Endothelial cell of umbilical vein (primary cell): ENCODE data around the gene LRRC8C. TPM values are rescaled to one million over a fixed set of nuclear protein-coding genes. Genes with fewer than 3 reads are reported as not detected.

Source experiments
- BruUV-seq: library from RNA; stranded (reverse); fragments of 400-500 nt; replicated peaks from 2 replicates; lab custom pipeline; 2021; lab: Mats Ljungman, UMichigan
- CTCF ChIA-PET: fragments of 300-600, 350-600 bp; sonication (Branson Sonifier 250); formaldehyde crosslinking; loops from one replicate; lab custom pipeline; 2021; ENCODE audit warnings: antibody characterized with exemption, inconsistent platforms; lab: Charles Lee
- POLR2A ChIA-PET: fragments of 300-600, 350-600 bp; sonication (Branson Sonifier 250); formaldehyde crosslinking; loops from one replicate; lab custom pipeline; 2021; ENCODE audit warnings: antibody characterized with exemption, inconsistent platforms; lab: Charles Lee
- DNase-seq: peaks from one replicate; pipeline ENCODE4 v3.0.0-alpha.2; 2011; ENCODE audit warnings: low read depth, low spot score
- FAIRE-seq: peaks from 2 replicates; lab custom pipeline; 2011; peaks lifted over from hg19 to GRCh38; lab: Jason Lieb, UNC
- H2AFZ ChIP-seq: 2 replicates; pipeline ENCODE4 v1.6.0; 2012; ENCODE audit warnings: low read depth, low read length, control low read depth, inconsistent platforms
- H3K27ac ChIP-seq: 2 replicates; pipeline ENCODE4 v1.5.1; 2011; ENCODE audit warnings: low read depth, mild to moderate bottlenecking, control low read depth, low read length, moderate library complexity; ENCODE audit not compliant: insufficient read depth
- H3K27me3 ChIP-seq, 2 experiments: 2 replicates each; pipeline versions ENCODE4 v1.6.0 to v1.6.1; 2011; ENCODE audit warnings: low read length in 2 of 2, mixed read lengths in 1 of 2; ENCODE audit not compliant: control insufficient read depth in 2 of 2, insufficient read depth in 2 of 2
- H3K36me3 ChIP-seq, 2 experiments: 2 replicates in 1 of 2; 3 replicates in 1 of 2; pipeline ENCODE4 v1.5.1; 2011; ENCODE audit warnings: low read length in 2 of 2, mild to moderate bottlenecking in 1 of 2, moderate library complexity in 1 of 2; ENCODE audit not compliant: control insufficient read depth in 2 of 2, insufficient read depth in 2 of 2; ENCODE audit errors: extremely low read depth in 1 of 2
- H3K4me1 ChIP-seq: 3 replicates; pipeline ENCODE4 v1.5.1; 2011; ENCODE audit warnings: mild to moderate bottlenecking, low read length; ENCODE audit not compliant: control insufficient read depth, insufficient read depth; ENCODE audit errors: extremely low read depth
- H3K4me2 ChIP-seq: 2 replicates; pipeline ENCODE4 v1.6.1; 2011; ENCODE audit warnings: low read length, control low read depth, mixed read lengths; ENCODE audit not compliant: insufficient read depth
- H3K4me3 ChIP-seq, 3 experiments: fragments of 200-600 bp in 1 of 3; sonication (generic), shearing (Covaris generic) in 1 of 3; replicated peaks in 1 of 3; 2 replicates each; pipeline ENCODE4 v1.5.1; 2011 to 2016; ENCODE audit warnings: control low read depth in 3 of 3, low read length in 3 of 3, mild to moderate bottlenecking in 2 of 3, inconsistent platforms in 1 of 3, low read depth in 1 of 3, moderate library complexity in 1 of 3; ENCODE audit not compliant: insufficient read depth in 1 of 3
- H3K79me2 ChIP-seq: 2 replicates; pipeline ENCODE4 v1.6.0; 2012; ENCODE audit warnings: low read length, inconsistent platforms; ENCODE audit not compliant: control insufficient read depth, insufficient read depth
- H3K9ac ChIP-seq: replicated peaks from 2 replicates; pipeline ENCODE3; 2011; ENCODE audit warnings: low read length, control low read depth; ENCODE audit not compliant: insufficient read depth; ENCODE audit errors: extremely low read depth
- H3K9me1 ChIP-seq: replicated peaks from 3 replicates; pipeline ENCODE4 v1.6.0; 2011; ENCODE audit warnings: mild to moderate bottlenecking, low read length; ENCODE audit not compliant: control insufficient read depth, insufficient read depth; ENCODE audit errors: extremely low read depth
- H3K9me3 ChIP-seq: replicated peaks from 2 replicates; pipeline ENCODE4 v1.5.1; 2012; ENCODE audit warnings: low read length, inconsistent platforms; ENCODE audit not compliant: control insufficient read depth, insufficient read depth
- H4K20me1 ChIP-seq: replicated peaks from 2 replicates; pipeline ENCODE3; 2011; ENCODE audit warnings: mild to moderate bottlenecking, low read length; ENCODE audit not compliant: control insufficient read depth, insufficient read depth; ENCODE audit errors: extremely low read depth
- EZH2 ChIP-seq: IDR thresholded peaks from 2 replicates; pipeline ENCODE4 v1.6.1; 2012; ENCODE audit warnings: borderline replicate concordance, low read depth, mild to moderate bottlenecking, moderate library complexity, low read length, inconsistent platforms; ENCODE audit not compliant: severe bottlenecking
- FOS ChIP-seq: IDR thresholded peaks from 2 replicates; pipeline ENCODE4 v1.6.1; 2011; ENCODE audit warnings: mild to moderate bottlenecking, low read length, moderate library complexity, borderline replicate concordance; ENCODE audit not compliant: insufficient read depth
- GATA2 ChIP-seq: IDR thresholded peaks from 2 replicates; pipeline ENCODE4 v1.7.0; 2011; ENCODE audit warnings: low read depth, mild to moderate bottlenecking, moderate library complexity, mixed read lengths, low read length; ENCODE audit not compliant: insufficient read length, insufficient read depth
- JUN ChIP-seq: IDR thresholded peaks from 2 replicates; pipeline ENCODE4 v1.6.1; 2011; ENCODE audit warnings: borderline replicate concordance, low read depth; ENCODE audit not compliant: insufficient read length, insufficient read depth
- MYC ChIP-seq: IDR thresholded peaks from one replicate; pipeline ENCODE4 v1.6.1; 2011; ENCODE audit warnings: mild to moderate bottlenecking, low read depth, low read length
- POLR2A ChIP-seq: IDR thresholded peaks from 2 replicates; pipeline ENCODE4 v1.6.1; 2012; ENCODE audit warnings: low read depth, mild to moderate bottlenecking, control low read depth, low read length
- POLR2AphosphoS5 ChIP-seq: IDR thresholded peaks from 2 replicates; pipeline ENCODE4 v1.6.1; 2012; ENCODE audit warnings: low read depth, mild to moderate bottlenecking, control low read depth, low read length, moderate library complexity; ENCODE audit not compliant: insufficient read depth
- dilution Hi-C: fragments of 300-500 bp; cut with MboI; formaldehyde crosslinking; loops from one replicate; pipeline ENCODE4 v1.15.0; 2019; ENCODE audit warnings: low sequenced_read_pairs; ENCODE audit not compliant: extremely low pct_ligation_motif_present
- intact Hi-C: fragments of 100-400 bp; cut with micrococcal nuclease; formaldehyde crosslinking; loops from one replicate; pipeline ENCODE4 v1.10.0; 2022
- polyA plus RNA-seq, 4 experiments: library from polyadenylated mRNA; depleted of rRNA in 3 of 4; stranded (reverse) in 3 of 4; unstranded in 1 of 4; fragments of >200 nt; gene quantifications; 2 replicates each; pipeline versions ENCODE4 v1.2.1 to v1.2.3, GENCODE V29; 2011 to 2012; ENCODE audit warnings: missing spikeins in 1 of 4
- total RNA-seq: library from RNA; stranded (reverse); gene quantifications from 2 replicates; pipeline ENCODE4 v1.2.3, GENCODE V29; 2021
- TF ChIP-seq, protein P1 (sequence below): IDR thresholded peaks from 2 replicates; pipeline ENCODE4 v1.6.1; 2011; ENCODE audit not compliant: insufficient read depth, insufficient read length
- TF ChIP-seq, protein P2 (sequence below), 2 donors: IDR thresholded peaks; 1 replicate in 1 of 2; 2 replicates in 1 of 2; pipeline ENCODE4 v1.5.1; 2011; ENCODE audit warnings: low read length in 2 of 2, mild to moderate bottlenecking in 2 of 2, moderate library complexity in 2 of 2, control low read depth in 1 of 2, inconsistent platforms in 1 of 2, low read depth in 1 of 2; ENCODE audit not compliant: insufficient read depth in 1 of 2; ENCODE audit errors: extremely low read depth in 1 of 2

The LRRC8C gene
- total and polyA plus RNA-seq, 2 donors (not counting 3 experiments of a cell fraction or from before 2014, with no cell fraction given) = 33.6 to 51.5 TPM

DNA sequence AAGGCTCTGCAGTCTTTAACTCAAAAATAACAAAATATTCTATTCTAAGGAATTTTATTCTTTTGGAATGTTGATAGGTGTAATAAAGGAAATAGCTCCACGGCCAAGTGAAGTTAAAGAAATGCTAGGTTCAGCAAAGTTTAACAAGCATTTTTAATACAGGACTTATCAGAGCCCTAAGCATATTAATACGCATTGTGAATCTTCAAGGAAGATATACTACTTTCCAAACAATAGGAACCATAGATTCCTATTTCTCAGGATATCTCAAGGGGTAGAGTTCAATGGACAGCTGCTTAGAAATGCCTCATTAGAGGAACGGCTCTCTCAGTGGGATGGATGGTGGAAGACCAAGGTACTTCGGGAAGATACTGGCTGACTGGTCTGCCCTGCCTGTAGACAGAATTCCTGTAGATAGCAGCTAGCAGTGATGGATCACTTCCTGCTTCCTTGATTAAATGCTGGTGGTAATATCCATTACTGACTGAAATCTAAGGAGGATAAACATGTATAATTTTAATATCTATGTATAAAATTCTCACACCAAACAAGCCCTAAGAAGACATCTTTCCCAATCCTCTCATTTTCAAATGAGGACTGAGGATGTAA, 8.1 kb upstream of the LRRC8C start:
- Histone ChIP-seq H3K4me3 (no peak overlapping the region), H3K36me3 (no peaks in the 10 kb centered on the region), H3K27me3 (no peaks in the 10 kb centered on the region), H2AFZ (no peak overlapping the region), H3K79me2 (no peaks in the 10 kb centered on the region), H4K20me1 (no peaks in the 10 kb centered on the region), H3K4me1 (peaks cover 2% of the 10 kb centered on the region), H3K9ac (no peak overlapping the region), H3K27ac (no peak overlapping the region), H3K9me1 (no peaks in the 10 kb centered on the region), H3K4me2 (no peak overlapping the region), H3K9me3 (no peaks in the 10 kb centered on the region)
- intact Hi-C loops = no loop called here
- peak; percentile 27 for TF ChIP-seq GATA2
- no peak for TF ChIP-seq EZH2
- dilution Hi-C loops = no loop called here
- POLR2A ChIA-PET = no interaction called here
- DNase-seq (no peak), FAIRE-seq (peak; percentile 35)
- no TSS peak for BruUV-seq
- CTCF ChIA-PET = interaction anchor here (0.9 to 3.4 kb wide), 10 partner anchors 9 to 157 kb away, joined by 3 to 41 read pairs (median 4); no protein-coding TSS in a partner anchor

DNA sequence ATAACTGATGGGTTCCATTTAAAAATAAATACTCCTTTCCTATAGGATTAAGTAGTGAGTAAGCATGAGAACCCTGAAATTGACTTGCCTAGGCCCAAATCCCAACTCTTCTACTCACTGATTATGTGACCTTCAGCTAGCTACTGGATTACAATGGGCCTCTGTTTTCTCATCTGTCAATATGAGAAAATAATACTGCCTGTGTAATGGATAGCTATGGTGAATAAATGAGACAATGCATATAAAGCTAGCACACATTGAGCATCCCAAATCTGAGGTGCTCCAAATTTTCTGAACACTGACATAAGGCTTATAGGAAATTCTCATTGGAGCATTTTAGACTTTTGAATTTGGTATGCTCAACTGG, 5.3 kb upstream of the LRRC8C start:
- BruUV-seq = no TSS peak
- Histone ChIP-seq H3K27ac (no peak overlapping the region), H3K9me1 (no peaks in the 10 kb centered on the region), H3K79me2 (no peaks in the 10 kb centered on the region), H3K9me3 (no peaks in the 10 kb centered on the region), H3K36me3 (no peaks in the 10 kb centered on the region), H3K27me3 (no peaks in the 10 kb centered on the region), H3K4me2 (no peak overlapping the region), H2AFZ (no peak overlapping the region), H3K9ac (no peak overlapping the region), H4K20me1 (no peaks in the 10 kb centered on the region), H3K4me3 (no peak overlapping the region), H3K4me1 (peaks cover 11% of the 10 kb centered on the region)
- ChIA-PET POLR2A (no interaction called here), CTCF (interaction anchor here (1.0 to 10.8 kb wide), 4 partner anchors 11 to 144 kb away, joined by 3 to 230 read pairs (median 4); no protein-coding TSS in a partner anchor)
- dilution Hi-C loops = no loop called here
- FAIRE-seq (no peak), DNase-seq (no peak)
- intact Hi-C loops = no loop called here
- TF ChIP-seq EZH2 (no peak), JUN (no peak), POLR2A (no peak), GATA2 (no peak), FOS (no peak), POLR2AphosphoS5 (no peak), MYC (no peak)
- TF ChIP-seq, protein P1, sequence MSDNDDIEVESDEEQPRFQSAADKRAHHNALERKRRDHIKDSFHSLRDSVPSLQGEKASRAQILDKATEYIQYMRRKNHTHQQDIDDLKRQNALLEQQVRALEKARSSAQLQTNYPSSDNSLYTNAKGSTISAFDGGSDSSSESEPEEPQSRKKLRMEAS = no peak
- TF ChIP-seq, protein P2, sequence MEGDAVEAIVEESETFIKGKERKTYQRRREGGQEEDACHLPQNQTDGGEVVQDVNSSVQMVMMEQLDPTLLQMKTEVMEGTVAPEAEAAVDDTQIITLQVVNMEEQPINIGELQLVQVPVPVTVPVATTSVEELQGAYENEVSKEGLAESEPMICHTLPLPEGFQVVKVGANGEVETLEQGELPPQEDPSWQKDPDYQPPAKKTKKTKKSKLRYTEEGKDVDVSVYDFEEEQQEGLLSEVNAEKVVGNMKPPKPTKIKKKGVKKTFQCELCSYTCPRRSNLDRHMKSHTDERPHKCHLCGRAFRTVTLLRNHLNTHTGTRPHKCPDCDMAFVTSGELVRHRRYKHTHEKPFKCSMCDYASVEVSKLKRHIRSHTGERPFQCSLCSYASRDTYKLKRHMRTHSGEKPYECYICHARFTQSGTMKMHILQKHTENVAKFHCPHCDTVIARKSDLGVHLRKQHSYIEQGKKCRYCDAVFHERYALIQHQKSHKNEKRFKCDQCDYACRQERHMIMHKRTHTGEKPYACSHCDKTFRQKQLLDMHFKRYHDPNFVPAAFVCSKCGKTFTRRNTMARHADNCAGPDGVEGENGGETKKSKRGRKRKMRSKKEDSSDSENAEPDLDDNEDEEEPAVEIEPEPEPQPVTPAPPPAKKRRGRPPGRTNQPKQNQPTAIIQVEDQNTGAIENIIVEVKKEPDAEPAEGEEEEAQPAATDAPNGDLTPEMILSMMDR (IDR thresholded peaks at IDR 0.05; ENCODE audit: extremely low read depth in 1 of 2, insufficient read depth in 1 of 2, low read depth in 1 of 2, low read length in 2 of 2) = no peak
